GM12875 (cell line): ENCODE results near the gene CCDC61.

Source experiments
- H3K4me3 ChIP-seq: one replicate; pipeline ENCODE4 v1.5.1; 2011; ENCODE audit warnings: low read depth, low read length, control low read depth
- TF ChIP-seq, protein P1 (sequence below): IDR thresholded peaks from 2 replicates; pipeline ENCODE4 v1.5.1; 2011; ENCODE audit warnings: low read depth, mild to moderate bottlenecking, control low read depth, inconsistent platforms, low read length, moderate library complexity, borderline replicate concordance; ENCODE audit not compliant: insufficient read depth

CCDC61 gene

DNA sequence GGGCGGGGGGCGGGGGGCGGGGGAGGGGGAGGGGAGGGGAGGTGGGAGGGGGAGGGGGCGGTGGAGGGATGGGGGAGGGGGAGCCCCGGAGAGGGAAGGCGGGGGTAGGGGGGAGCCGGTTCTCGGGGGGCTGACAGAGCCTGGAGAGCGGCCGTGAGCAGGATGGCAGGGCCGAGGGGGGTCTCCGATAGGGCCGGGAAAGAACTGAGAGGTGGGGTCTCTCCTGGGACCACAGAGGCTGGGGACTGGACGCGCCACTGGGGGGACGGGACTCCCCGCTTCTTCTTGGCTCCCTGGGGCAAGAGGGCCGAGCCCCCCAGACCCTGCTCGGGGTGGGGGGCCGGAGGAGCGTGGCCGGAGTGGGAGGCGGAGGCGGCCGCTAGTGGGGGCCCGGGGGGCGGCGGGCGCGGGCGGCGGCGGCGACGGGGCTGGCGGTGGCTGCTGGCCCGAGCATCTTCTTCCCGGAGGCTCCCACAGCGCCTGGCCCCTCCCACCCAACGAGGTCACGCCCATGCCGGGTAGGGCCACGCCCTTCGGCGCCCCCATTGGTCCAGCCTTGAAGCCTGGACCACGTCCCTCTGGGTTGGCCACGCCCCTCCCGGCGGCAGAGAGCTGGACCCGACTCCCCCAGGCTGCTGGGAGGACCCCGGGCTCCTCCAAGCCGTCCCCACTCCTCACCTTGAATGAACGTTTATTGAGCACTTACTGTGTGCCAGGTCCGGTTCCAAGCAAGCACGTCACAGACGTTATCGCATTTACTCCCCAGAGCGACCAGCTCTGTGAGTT, 21.5 kb upstream of the CCDC61 start, which contains the start of gene NOVA2:
NOVA2 (minus strand) TSS at position 313 of the 786 bp plus-strand sequence. CDS start 514 bp downstream, outside the sequence.
- TF ChIP-seq, protein P1, sequence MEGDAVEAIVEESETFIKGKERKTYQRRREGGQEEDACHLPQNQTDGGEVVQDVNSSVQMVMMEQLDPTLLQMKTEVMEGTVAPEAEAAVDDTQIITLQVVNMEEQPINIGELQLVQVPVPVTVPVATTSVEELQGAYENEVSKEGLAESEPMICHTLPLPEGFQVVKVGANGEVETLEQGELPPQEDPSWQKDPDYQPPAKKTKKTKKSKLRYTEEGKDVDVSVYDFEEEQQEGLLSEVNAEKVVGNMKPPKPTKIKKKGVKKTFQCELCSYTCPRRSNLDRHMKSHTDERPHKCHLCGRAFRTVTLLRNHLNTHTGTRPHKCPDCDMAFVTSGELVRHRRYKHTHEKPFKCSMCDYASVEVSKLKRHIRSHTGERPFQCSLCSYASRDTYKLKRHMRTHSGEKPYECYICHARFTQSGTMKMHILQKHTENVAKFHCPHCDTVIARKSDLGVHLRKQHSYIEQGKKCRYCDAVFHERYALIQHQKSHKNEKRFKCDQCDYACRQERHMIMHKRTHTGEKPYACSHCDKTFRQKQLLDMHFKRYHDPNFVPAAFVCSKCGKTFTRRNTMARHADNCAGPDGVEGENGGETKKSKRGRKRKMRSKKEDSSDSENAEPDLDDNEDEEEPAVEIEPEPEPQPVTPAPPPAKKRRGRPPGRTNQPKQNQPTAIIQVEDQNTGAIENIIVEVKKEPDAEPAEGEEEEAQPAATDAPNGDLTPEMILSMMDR: no peak
- no peak within 1 kb of the TSS for H3K4me3 ChIP-seq

DNA sequence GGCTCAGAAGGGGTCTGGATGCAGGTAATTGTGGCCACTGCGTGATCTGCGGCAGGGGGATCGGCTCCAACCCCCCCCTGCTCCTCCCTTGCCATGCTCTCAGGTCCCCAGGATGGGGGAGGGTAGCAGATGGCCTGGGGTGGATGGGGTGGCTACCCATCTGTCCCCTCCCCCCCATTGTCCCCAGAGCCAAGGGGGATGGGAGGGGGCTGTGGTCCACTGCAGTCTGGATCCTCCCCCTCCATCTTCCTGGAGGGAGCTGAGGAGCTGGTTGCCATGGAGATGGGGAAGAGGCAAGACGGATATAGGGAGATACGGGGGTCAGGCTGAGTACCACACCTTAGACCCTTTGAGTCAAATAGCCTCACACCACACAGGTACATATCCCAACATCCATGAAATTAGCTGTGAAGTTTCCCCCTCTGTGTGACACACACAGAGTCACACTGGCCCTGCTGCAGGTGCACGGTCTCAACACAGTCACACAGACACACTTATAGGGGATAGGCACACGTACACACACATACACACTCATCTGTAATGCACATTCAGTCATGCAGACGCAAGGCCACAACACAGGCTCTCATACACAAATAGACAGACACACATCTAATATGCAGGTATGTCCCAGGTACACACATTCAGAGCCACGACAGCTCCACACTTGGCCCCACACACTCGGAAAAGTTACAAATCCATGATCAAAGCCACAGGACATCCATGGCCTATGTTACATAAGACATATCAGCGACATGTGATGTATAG, 19.8 kb upstream of the CCDC61 start:
- TF ChIP-seq, protein P1: no peak
- H3K4me3 ChIP-seq: no peak overlapping the region

DNA sequence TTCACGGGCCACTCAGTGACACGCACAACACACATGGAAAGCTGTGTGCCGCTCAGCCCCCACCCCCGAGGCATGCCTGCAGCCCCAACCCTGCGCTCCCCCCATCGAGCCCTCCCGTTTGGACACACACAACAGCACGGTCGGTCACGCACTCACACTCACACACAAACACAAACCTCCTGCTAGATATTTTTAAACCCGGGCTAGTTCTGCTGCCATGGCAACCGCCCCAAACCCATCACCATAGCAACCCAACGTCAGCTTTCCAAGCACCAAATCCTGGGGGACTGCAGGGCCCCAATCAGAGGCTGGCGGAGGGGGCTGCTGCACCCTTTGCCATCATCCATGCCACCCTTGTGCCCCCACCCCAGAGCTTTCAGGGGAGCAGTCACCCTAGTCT, 19.1 kb upstream of the CCDC61 start:
- TF ChIP-seq, protein P1: no peak
- H3K4me3 ChIP-seq: no peak overlapping the region

DNA sequence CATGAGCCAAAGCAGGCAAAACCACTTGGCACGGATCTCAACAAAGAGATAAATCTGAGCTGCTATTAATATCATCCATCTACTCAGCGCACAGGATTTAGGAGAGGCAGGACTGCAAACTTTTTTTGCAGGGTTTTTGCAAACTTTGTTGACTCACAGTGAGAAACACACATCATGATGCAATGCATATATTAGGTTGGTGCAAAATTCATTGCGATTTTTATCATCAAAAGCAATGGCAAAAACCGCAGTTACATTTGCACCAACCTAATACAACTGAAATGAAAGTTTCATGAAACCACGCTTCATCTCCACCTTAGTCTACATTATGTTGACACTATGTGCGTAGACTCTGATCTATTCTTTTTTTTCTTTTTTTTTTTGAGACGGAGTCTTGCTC, 17.1 kb upstream of the CCDC61 start:
- TF ChIP-seq, protein P1: no peak
- H3K4me3 ChIP-seq: no peak overlapping the region

DNA sequence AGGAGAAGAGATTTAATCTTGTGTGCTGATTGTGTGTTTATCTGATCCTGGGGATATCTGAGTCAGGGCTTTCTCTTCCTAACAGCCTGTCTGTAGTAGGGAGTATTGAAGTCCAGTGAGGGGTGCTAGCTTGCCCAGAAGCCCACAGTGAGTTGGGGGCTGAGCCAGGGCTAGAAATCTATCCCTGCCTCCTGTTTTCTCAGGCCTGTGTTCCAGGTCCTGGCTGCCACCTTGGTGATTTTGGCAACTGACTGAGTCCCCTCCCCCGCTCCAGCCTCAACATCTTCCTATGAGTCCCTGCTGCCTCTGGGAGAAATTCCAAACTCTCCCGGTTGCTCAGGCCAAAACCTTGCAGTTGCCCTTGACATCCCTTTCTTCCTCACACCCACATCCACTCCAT, 13.9 kb upstream of the CCDC61 start:
- no peak overlapping the region for H3K4me3 ChIP-seq
- TF ChIP-seq, protein P1: no peak

DNA sequence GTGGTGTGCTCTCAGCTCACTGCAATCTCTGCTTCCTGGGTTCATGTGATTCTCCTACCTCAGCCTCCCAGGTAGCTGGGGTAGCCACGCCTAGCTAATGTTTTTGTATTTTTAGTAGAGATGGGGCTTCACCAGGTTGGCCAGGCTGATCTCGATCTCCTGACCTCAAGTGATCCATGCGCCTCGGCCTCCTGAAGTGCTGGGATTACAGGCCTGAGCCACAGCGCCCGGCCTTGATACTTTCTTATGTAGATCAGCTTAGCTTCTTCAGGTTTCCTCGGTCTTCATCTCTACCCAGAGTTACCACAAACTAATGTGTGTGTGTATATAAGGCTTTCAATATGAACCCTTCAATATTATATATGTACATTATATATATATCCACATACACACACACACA, 9.9 kb upstream of the CCDC61 start:
- TF ChIP-seq, protein P1: no peak
- H3K4me3 ChIP-seq: no peak overlapping the region
